NB4 (cell line): ENCODE results near the gene KATNB1.
"Not testable (repeated sequence)": the region's sequence is repeated elsewhere in the genome, so short reads cannot be mapped to it uniquely, and the experiment has no call there.

ENCODE experiments used
- DNase-seq: peaks from one replicate; pipeline ENCODE4 v3.0.0; 2010; ENCODE audit warnings: low read depth
- H3K4me3 ChIP-seq: one replicate; pipeline ENCODE4 v1.5.1; 2011; ENCODE audit warnings: mild to moderate bottlenecking, low read depth, low read length, moderate library complexity
- CTCF ChIP-seq: IDR thresholded peaks from one replicate; pipeline ENCODE4 v1.5.1; 2012; ENCODE audit warnings: low read depth, low read length
- MAX ChIP-seq: IDR thresholded peaks from 2 replicates; pipeline ENCODE4 v1.6.1; 2011; ENCODE audit warnings: low read depth, low read length
- MYC ChIP-seq: IDR thresholded peaks from 2 replicates; pipeline ENCODE4 v1.6.1; 2011; ENCODE audit warnings: low read depth, low read length
- POLR2A ChIP-seq: IDR thresholded peaks from 2 replicates; pipeline ENCODE4 v1.6.1; 2011; ENCODE audit warnings: mild to moderate bottlenecking; ENCODE audit not compliant: insufficient read length; ENCODE audit errors: extremely low read depth

The KATNB1 gene

GRCh38 chr16:57795431-57795878 lies 59.9 kb downstream of the KATNB1 start:
- H3K4me3 ChIP-seq, result no peak overlapping the region
- TF ChIP-seq POLR2A (no peak), MAX (no peak), MYC (0 out of 2 replicates have a peak, but pooled peaks have one; percentile 15), CTCF (peak; percentile 56)
- peak; percentile 81 for DNase-seq

GRCh38 chr16:57796014-57796413 lies 60.4 kb downstream of the KATNB1 start:
- not testable (repeated sequence) for H3K4me3 ChIP-seq, DNase-seq

- no peak for DNase-seq
- H3K4me3 ChIP-seq, result no peak overlapping the region
- no peak for TF ChIP-seq POLR2A
- no peak for TF ChIP-seq CTCF
- TF ChIP-seq MAX, result no peak
- TF ChIP-seq MYC, result no peak
These were observed 61.6 kb downstream of the KATNB1 start for GRCh38 chr16:57797216-57797525.

- no peak overlapping the region for H3K4me3 ChIP-seq
- TF ChIP-seq CTCF, result no peak
- TF ChIP-seq MAX, result no peak
- no peak for TF ChIP-seq MYC
- no peak for TF ChIP-seq POLR2A
- DNase-seq, result no peak
These were observed 62.1 kb downstream of the KATNB1 start for GRCh38 chr16:57797526-57798266.

GRCh38 chr16:57798267-57798810 lies 62.8 kb downstream of the KATNB1 start:
- no peak overlapping the region for H3K4me3 ChIP-seq
- DNase-seq, result no peak
- TF ChIP-seq MYC (no peak), CTCF (no peak), MAX (no peak), POLR2A (no peak)

GRCh38 chr16:57798953-57799599 lies 63.5 kb downstream of the KATNB1 start:
- peak; percentile 40 for DNase-seq
- no peak for TF ChIP-seq CTCF
- no peak for TF ChIP-seq MYC
- TF ChIP-seq POLR2A, result no peak
- no peak for TF ChIP-seq MAX
- peak overlapping the region; percentile 81 for H3K4me3 ChIP-seq
